Thyroid gland (tissue), 4 donors: ENCODE data around the gene UBE4B. TPM values are rescaled to one million over a fixed set of nuclear protein-coding genes. Genes with fewer than 3 reads are reported as not detected.
"Not testable (repeated sequence)": the region's sequence is repeated elsewhere in the genome, so short reads cannot be mapped to it uniquely, and the experiment has no call there.

Experiments
- DNase-seq, 2 donors: peaks; one replicate each; pipeline ENCODE4 v3.0.0-alpha.2; 2019
- H3K27ac ChIP-seq, 3 donors: fragments of 200-600 bp; sonication (generic); 1 replicate in 2 of 3; 2 replicates in 1 of 3; pipeline ENCODE4 v1.5.1; 2016 to 2019; ENCODE audit warnings: mild to moderate bottlenecking in 1 of 3, moderate library complexity in 1 of 3
- H3K27me3 ChIP-seq: fragments of 200-600 bp; sonication (generic); one replicate; pipeline ENCODE4 v1.5.1; 2019
- H3K36me3 ChIP-seq, 2 donors: fragments of 200-600 bp; sonication (generic); one replicate each; pipeline ENCODE4 v1.5.1; 2016 to 2019
- H3K4me1 ChIP-seq, 2 donors: fragments of 200-600 bp; sonication (generic); one replicate each; pipeline ENCODE4 v1.5.1; 2017 to 2019
- H3K4me3 ChIP-seq, 3 donors: fragments of 200-600 bp; sonication (generic); replicated peaks in 1 of 3; 1 replicate in 2 of 3; 2 replicates in 1 of 3; pipeline ENCODE4 v1.5.1; 2016; ENCODE audit warnings: mild to moderate bottlenecking in 1 of 3
- H3K9me3 ChIP-seq: fragments of 200-600 bp; sonication (generic); one replicate; pipeline ENCODE4 v1.5.1; 2017
- POLR2A ChIP-seq, 2 donors: fragments of 450-650 bp; IDR thresholded peaks; one replicate each; pipeline ENCODE4 v1.6.1; 2017; ENCODE audit warnings: antibody characterized with exemption in 2 of 2, mild to moderate bottlenecking in 2 of 2, moderate library complexity in 1 of 2
- WGBS, 2 donors: methylation state at CpG; one replicate each; pipeline ENCODE4 v1.1.5; 2017; 5-methylcytosine and 5-hydroxymethylcytosine counted together
- intact Hi-C: fragments of 100-400 bp; cut with DNase I; formaldehyde crosslinking; loops from one replicate; pipeline ENCODE4 v1.15.1; 2023
- total RNA-seq, 4 donors: library from RNA; depleted of rRNA; stranded (reverse); fragments of >200 nt; gene quantifications; one replicate each; pipeline ENCODE4 v1.2.3, GENCODE V29; 2016
- TF ChIP-seq, protein P1 (sequence below), 6 experiments: fragments of 200-600 bp in 3 of 6; fragments of 450-650 bp in 3 of 6; sonication (generic) in 3 of 6; IDR thresholded peaks; one replicate each; pipeline ENCODE4 v1.5.1; 2016 to 2019; ENCODE audit warnings: antibody characterized with exemption in 6 of 6, mild to moderate bottlenecking in 2 of 6, inconsistent platforms in 1 of 6, moderate library complexity in 1 of 6

Gene UBE4B
- total RNA-seq, 4 donors from 2014 or later = 64.0 to 89.0 (median 71.0) TPM

DNA sequence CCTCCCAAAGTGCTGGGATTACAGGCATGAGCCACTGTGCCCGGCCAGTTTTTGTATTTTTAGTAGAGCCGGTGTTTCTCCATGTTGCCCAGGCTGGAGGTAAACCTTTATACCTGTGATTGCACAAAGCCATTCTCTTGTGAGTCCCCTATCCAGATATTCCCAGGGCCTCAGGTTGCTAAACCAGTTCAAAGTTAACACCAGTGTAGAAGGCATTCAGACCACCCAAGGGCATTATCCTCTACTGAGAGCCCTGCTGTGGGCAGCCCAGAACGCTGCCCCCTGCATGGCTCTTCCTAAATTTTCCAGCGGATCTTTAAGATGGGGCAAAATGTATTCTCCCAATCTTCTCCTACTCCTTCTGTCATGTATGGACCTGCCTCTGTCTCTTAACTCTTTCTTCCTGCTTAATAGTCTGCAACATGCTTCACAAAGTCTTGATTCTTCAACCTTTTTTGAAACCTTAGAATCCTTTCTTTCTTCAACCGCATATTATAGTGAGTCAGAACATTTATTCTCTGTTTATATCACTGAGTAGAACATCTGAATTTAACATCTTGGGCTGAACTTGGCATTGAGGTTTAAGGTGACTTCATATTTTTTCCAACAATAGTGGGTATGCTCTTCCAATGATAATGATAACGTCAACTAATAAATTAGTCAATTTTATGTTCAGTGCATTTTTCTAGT, 36.0 kb downstream of the UBE4B start:
- no peak overlapping the region for H3K4me3 ChIP-seq
- H3K36me3 ChIP-seq = no peaks in the 10 kb centered on the region
- H3K9me3 ChIP-seq = no peaks in the 10 kb centered on the region
- 88 to 92% methylated on average over 6 of the region's 6 CpGs for WGBS, 2 donors
- H3K27ac ChIP-seq = no peak overlapping the region
- no peaks in the 10 kb centered on the region for H3K27me3 ChIP-seq
- DNase-seq = no peak
- intact Hi-C loops = no loop called here
- peaks cover 0 to 37% of the 10 kb centered on the region in 2 donors for H3K4me1 ChIP-seq
- TF ChIP-seq, protein P1, sequence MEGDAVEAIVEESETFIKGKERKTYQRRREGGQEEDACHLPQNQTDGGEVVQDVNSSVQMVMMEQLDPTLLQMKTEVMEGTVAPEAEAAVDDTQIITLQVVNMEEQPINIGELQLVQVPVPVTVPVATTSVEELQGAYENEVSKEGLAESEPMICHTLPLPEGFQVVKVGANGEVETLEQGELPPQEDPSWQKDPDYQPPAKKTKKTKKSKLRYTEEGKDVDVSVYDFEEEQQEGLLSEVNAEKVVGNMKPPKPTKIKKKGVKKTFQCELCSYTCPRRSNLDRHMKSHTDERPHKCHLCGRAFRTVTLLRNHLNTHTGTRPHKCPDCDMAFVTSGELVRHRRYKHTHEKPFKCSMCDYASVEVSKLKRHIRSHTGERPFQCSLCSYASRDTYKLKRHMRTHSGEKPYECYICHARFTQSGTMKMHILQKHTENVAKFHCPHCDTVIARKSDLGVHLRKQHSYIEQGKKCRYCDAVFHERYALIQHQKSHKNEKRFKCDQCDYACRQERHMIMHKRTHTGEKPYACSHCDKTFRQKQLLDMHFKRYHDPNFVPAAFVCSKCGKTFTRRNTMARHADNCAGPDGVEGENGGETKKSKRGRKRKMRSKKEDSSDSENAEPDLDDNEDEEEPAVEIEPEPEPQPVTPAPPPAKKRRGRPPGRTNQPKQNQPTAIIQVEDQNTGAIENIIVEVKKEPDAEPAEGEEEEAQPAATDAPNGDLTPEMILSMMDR (IDR thresholded peaks at IDR 0.05) = no peak

DNA sequence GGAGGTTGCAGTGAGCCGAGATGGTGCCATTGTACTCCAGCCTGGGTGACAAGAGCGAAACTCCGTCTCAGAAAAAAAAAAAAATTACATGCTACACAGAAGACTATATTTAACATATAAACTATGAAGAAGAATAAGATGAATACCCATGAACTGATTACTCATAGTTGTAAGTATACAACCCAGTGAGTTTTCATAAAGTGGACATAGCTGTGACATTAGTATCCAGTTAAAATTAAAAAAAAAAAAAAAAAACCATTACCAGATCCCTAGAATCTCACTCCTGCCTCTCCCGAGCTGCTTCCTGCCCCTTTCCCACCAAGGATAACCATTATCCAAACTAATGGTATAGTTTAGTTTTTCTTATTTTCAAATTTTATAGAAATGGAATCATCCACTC, 37.4 kb downstream of the UBE4B start:
- no peaks in the 10 kb centered on the region for H3K27me3 ChIP-seq
- no peak overlapping the region for H3K4me3 ChIP-seq
- no peaks in the 10 kb centered on the region for H3K9me3 ChIP-seq
- no peak for TF ChIP-seq POLR2A (IDR thresholded peaks at IDR 0.05)
- TF ChIP-seq, protein P1 (IDR thresholded peaks at IDR 0.05) = no peak
- DNase-seq = no peak
- H3K27ac ChIP-seq = no peak overlapping the region
- intact Hi-C loops = no loop called here
- 93 to 98% methylated on average over 4 of the region's 4 CpGs for WGBS, 2 donors
- no peaks in the 10 kb centered on the region for H3K36me3 ChIP-seq
- H3K4me1 ChIP-seq = peaks cover 0 to 29% of the 10 kb centered on the region in 2 donors

DNA sequence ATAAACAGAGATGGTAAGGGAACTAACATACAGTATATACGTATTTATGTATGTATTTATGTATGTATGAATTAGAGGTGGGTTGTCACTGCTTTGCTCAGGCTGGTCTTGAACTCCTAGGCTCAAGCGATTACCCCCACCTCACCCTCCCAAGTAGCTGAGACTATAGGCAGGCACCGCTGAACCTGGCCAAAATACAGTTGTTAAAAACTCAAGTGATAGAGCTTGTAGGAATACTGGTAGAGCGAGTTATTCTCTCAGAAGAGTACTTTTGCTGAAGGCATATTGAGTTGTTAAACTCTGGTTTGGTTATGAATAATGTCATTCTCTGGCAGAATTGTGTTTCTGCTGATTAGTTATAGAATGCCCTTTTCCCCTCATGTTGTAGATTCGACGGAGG, 38.9 kb downstream of the UBE4B start:
- Histone ChIP-seq H3K27me3 (no peaks in the 10 kb centered on the region), H3K9me3 (no peaks in the 10 kb centered on the region), H3K4me3 (no peak overlapping the region), H3K27ac (no peak overlapping the region), H3K36me3 (no peaks in the 10 kb centered on the region), H3K4me1 (peaks cover 0 to 19% of the 10 kb centered on the region in 2 donors)
- peak; percentile 23 to 35 for DNase-seq
- TF ChIP-seq, protein P1 (IDR thresholded peaks at IDR 0.05) = no peak
- TF ChIP-seq POLR2A (IDR thresholded peaks at IDR 0.05) = no peak
- WGBS, 2 donors = 64 to 78% methylated on average over 6 of the region's 6 CpGs
- intact Hi-C loops = no loop called here

DNA sequence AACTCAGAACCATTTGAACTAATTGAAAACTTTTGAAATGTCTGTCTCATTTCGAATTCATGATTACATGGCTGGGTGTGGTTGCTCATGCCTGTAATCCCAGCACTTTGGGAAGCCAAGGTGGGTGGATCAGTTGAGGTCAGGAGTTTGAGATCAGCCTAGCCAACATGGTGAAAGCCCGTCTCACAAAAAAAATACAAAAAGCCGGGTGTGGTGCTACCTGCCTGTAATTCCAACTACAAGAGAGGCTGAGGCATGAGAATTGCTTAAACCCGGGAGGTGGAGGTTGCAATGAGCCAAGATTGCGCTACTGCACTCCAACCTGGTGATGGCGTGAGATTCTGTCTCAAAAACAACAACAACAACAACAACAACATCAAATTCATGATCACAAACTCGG, 40.6 kb downstream of the UBE4B start:
- H3K27me3 ChIP-seq, H3K36me3 ChIP-seq, intact Hi-C loops, DNase-seq, H3K4me3 ChIP-seq, H3K9me3 ChIP-seq, H3K27ac ChIP-seq, H3K4me1 ChIP-seq: not testable (repeated sequence)
- 95 to 96% methylated on average over 7 of the region's 7 CpGs for WGBS, 2 donors

DNA sequence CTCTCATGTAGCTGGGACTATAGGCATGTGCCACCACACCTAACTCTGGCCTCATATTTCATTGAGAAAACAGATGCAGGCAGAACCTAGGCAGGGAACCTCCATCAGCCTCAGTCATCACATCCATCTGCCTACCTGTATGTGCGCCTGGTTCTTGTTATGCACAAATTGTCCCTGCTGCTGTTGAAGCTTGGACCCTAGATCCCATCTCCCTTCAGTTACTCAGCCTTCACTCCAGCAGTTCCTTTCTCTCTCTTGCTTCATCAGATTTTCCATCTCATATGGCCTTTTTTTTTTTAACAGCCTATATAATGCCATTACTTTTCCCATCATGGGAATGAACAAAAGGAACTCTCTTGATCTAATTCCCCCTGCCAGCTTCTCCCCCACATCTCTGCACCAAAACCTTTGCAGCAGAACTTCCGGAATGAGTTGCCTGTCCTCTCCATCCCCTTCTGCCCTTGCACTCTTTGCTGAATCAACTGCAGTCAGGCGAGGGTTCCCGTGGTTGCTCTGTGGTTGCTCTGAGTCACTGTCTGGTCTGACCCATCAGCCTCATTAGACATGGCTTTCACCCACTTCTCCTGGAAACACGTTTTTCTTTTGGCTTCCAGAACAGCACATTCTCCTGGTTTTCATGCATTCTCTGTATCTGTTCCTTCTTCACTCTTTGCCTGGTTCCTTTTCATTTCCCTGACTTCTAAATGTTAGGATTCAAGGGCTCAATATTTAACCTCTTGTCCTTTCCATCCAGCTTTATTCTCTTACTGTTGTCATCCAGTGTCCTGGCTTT, 41.5 kb downstream of the UBE4B start:
- Histone ChIP-seq H3K27me3 (no peaks in the 10 kb centered on the region), H3K27ac (no peak overlapping the region), H3K4me1 (peaks cover 0 to 9% of the 10 kb centered on the region in 2 donors), H3K36me3 (no peaks in the 10 kb centered on the region), H3K4me3 (no peak overlapping the region), H3K9me3 (no peaks in the 10 kb centered on the region)
- intact Hi-C loops = no loop called here
- no peak for DNase-seq
- 64 to 74% methylated on average over 5 of the region's 5 CpGs for WGBS, 2 donors
- no peak for TF ChIP-seq POLR2A (IDR thresholded peaks at IDR 0.05)
- TF ChIP-seq, protein P1 (IDR thresholded peaks at IDR 0.05) = no peak
